Trophoblast cell (in vitro differentiated cells and primary cell): ENCODE results near the gene OGA.

ENCODE experiments used
- DNase-seq, 2 donors: peaks; one replicate each; pipeline ENCODE4 v3.0.0-alpha.2; 2016
- H2AFZ ChIP-seq: 2 replicates; pipeline ENCODE4 v1.6.1; 2013; ENCODE audit warnings: low read length, moderate library complexity, mild to moderate bottlenecking; ENCODE audit not compliant: insufficient read depth, poor library complexity
- H2AK5ac ChIP-seq: 2 replicates; pipeline ENCODE4 v1.6.1; 2013; ENCODE audit warnings: mild to moderate bottlenecking, low read length
- H2BK120ac ChIP-seq: 2 replicates; pipeline ENCODE4 v1.6.1; 2013; ENCODE audit warnings: low read length, mild to moderate bottlenecking, moderate library complexity; ENCODE audit not compliant: insufficient read depth, poor library complexity
- H2BK12ac ChIP-seq: 2 replicates; pipeline ENCODE4 v1.6.1; 2013; ENCODE audit warnings: mild to moderate bottlenecking, low read length, moderate library complexity
- H2BK5ac ChIP-seq: 2 replicates; pipeline ENCODE4 v1.6.1; 2013; ENCODE audit warnings: low read length, low read depth, moderate library complexity, mild to moderate bottlenecking; ENCODE audit not compliant: poor library complexity
- H3K14ac ChIP-seq: 2 replicates; pipeline ENCODE4 v1.6.1; 2013; ENCODE audit warnings: mild to moderate bottlenecking, low read length
- H3K18ac ChIP-seq: 2 replicates; pipeline ENCODE4 v1.6.1; 2013; ENCODE audit warnings: mild to moderate bottlenecking, low read length
- H3K23ac ChIP-seq: 2 replicates; pipeline ENCODE4 v1.6.1; 2013; ENCODE audit warnings: low read length
- H3K27ac ChIP-seq: 2 replicates; pipeline ENCODE4 v1.5.1; 2013; ENCODE audit warnings: low read depth, mild to moderate bottlenecking, inconsistent platforms, low read length, moderate library complexity
- H3K27me3 ChIP-seq: 2 replicates; pipeline ENCODE4 v1.6.1; 2013; ENCODE audit warnings: inconsistent platforms, mild to moderate bottlenecking, low read length, moderate library complexity; ENCODE audit not compliant: insufficient read depth
- H3K36me3 ChIP-seq, 2 experiments: 1 replicate in 1 of 2; 2 replicates in 1 of 2; pipeline ENCODE4 v1.6.1; 2013; ENCODE audit warnings: low read length in 2 of 2, mild to moderate bottlenecking in 2 of 2, moderate library complexity in 1 of 2; ENCODE audit not compliant: insufficient read depth in 2 of 2, control insufficient read depth in 1 of 2
- H3K4ac ChIP-seq: 2 replicates; pipeline ENCODE4 v1.6.1; 2013; ENCODE audit warnings: low read depth, mild to moderate bottlenecking, low read length, moderate library complexity
- H3K4me1 ChIP-seq, 2 experiments: 1 replicate in 1 of 2; 2 replicates in 1 of 2; pipeline ENCODE4 v1.6.1; 2013; ENCODE audit warnings: low read length in 2 of 2, mild to moderate bottlenecking in 2 of 2, moderate library complexity in 1 of 2; ENCODE audit not compliant: insufficient read depth in 2 of 2, control insufficient read depth in 1 of 2
- H3K4me2 ChIP-seq: 2 replicates; pipeline ENCODE4 v1.6.1; 2013; ENCODE audit warnings: inconsistent platforms, mild to moderate bottlenecking, low read length, moderate library complexity
- H3K4me3 ChIP-seq: 2 replicates; pipeline ENCODE4 v1.5.1; 2013; ENCODE audit warnings: mild to moderate bottlenecking, low read depth, low read length, inconsistent platforms
- H3K79me1 ChIP-seq: one replicate; pipeline ENCODE4 v1.6.1; 2013; ENCODE audit warnings: low read length
- H3K79me2 ChIP-seq: 2 replicates; pipeline ENCODE4 v1.6.1; 2013; ENCODE audit warnings: low read length, mild to moderate bottlenecking; ENCODE audit not compliant: control insufficient read depth, insufficient read depth, poor library complexity
- H3K9ac ChIP-seq: 2 replicates; pipeline ENCODE4 v1.6.1; 2013; ENCODE audit warnings: mild to moderate bottlenecking, low read length
- H3K9me3 ChIP-seq: 2 replicates; pipeline ENCODE4 v1.6.1; 2013; ENCODE audit warnings: low read depth, mild to moderate bottlenecking, control low read depth, inconsistent platforms, low read length; ENCODE audit not compliant: insufficient read depth
- H4K12ac ChIP-seq: 2 replicates; pipeline ENCODE4 v1.6.1; 2013; ENCODE audit warnings: low read depth, mild to moderate bottlenecking, low read length, moderate library complexity
- H4K8ac ChIP-seq: 2 replicates; pipeline ENCODE4 v1.6.1; 2013; ENCODE audit warnings: low read depth, mild to moderate bottlenecking, low read length, moderate library complexity
- H4K91ac ChIP-seq: one replicate; pipeline ENCODE4 v1.6.1; 2013; ENCODE audit warnings: low read depth, mild to moderate bottlenecking, low read length, moderate library complexity
- WGBS: extraction: QIAGEN DNeasy Blood & Tissue Kit; methylation state at CpG from one replicate; pipeline ENCODE4 v1.1.7; 2013; ENCODE audit warnings: missing lambda C conversion rate; ENCODE audit not compliant: insufficient read length, insufficient coverage; ENCODE audit errors: extremely low coverage; 5-methylcytosine and 5-hydroxymethylcytosine counted together

OGA gene

DNA sequence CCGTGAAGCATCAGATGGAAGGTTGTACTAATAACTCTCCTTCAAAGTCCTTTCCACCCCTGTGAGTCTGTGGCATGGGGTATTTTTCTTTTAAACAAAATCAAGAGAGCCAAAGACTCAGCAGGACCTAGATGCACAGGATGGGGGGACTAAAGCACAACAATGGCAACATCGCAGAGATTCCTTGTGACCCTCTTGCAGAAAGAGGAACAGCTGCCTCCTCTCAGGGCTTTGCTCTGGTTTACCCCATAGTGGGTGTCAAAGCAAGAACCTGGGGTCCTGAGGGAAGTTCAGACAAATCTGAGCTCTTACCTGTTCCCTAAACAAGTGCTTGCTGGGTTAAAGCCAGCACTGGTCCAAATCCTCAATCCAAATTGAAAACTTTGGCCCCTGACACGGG is 81.6 kb downstream of the OGA start:
- Histone ChIP-seq H2BK120ac (no peak overlapping the region), H3K4me3 (no peak overlapping the region), H3K14ac (no peak overlapping the region), H3K79me2 (no peaks in the 10 kb centered on the region), H3K27ac (no peak overlapping the region), H3K4ac (no peak overlapping the region), H4K91ac (no peak overlapping the region), H3K18ac (no peak overlapping the region), H3K9me3 (no peaks in the 10 kb centered on the region), H3K79me1 (no peaks in the 10 kb centered on the region), H3K23ac (no peak overlapping the region), H2AFZ (no peak overlapping the region), H3K9ac (no peak overlapping the region), H2BK5ac (no peak overlapping the region), H4K8ac (no peak overlapping the region), H3K4me1 (no peaks in the 10 kb centered on the region), H2AK5ac (no peak overlapping the region), H3K36me3 (no peaks in the 10 kb centered on the region), H2BK12ac (no peak overlapping the region), H4K12ac (no peak overlapping the region), H3K4me2 (no peak overlapping the region), H3K27me3 (no peaks in the 10 kb centered on the region)
- no CpG with 5 or more reads among the region's 3 CpGs for WGBS
- no peak for DNase-seq
